Heart right ventricle (tissue), 16 donors: Measurements from ENCODE around the gene RAB33A. TPM values are rescaled to one million over a fixed set of nuclear protein-coding genes. Genes with fewer than 3 reads are reported as not detected.

ENCODE experiments used
- ATAC-seq, 8 donors: fragments of 200-7000 bp; cut with Tn5 transposase; one replicate each; pipeline ENCODE4 v1.9.1; 2020; ENCODE audit warnings: mild to moderate bottlenecking in 8 of 8, moderate library complexity in 8 of 8, moderate number of reproducible peaks in 1 of 8
- DNase-seq, 2 donors: peaks; one replicate each; pipeline ENCODE4 v3.0.0-alpha.2; 2020
- H3K27ac ChIP-seq, 10 donors: fragments of 200-600 bp; sonication (generic) in 2 of 10; one replicate each; pipeline versions ENCODE4 v1.5.0 to v1.8.0; 2020 to 2022; ENCODE audit warnings: mild to moderate bottlenecking in 3 of 10
- H3K27me3 ChIP-seq, 7 donors: fragments of 200-600 bp; one replicate each; pipeline ENCODE4 v1.8.0; 2021 to 2022; ENCODE audit warnings: mild to moderate bottlenecking in 2 of 7
- H3K36me3 ChIP-seq, 9 donors: fragments of 200-600 bp; sonication (generic) in 1 of 9; one replicate each; pipeline versions ENCODE4 v1.5.0 to v1.8.0; 2020 to 2022; ENCODE audit warnings: mild to moderate bottlenecking in 2 of 9
- H3K4me1 ChIP-seq, 9 donors: fragments of 200-600 bp; sonication (generic) in 1 of 9; one replicate each; pipeline versions ENCODE4 v1.5.0 to v1.8.0; 2020 to 2022; ENCODE audit warnings: mild to moderate bottlenecking in 4 of 9
- H3K4me3 ChIP-seq, 10 donors: fragments of 200-600 bp; sonication (generic) in 2 of 10; one replicate each; pipeline versions ENCODE4 v1.5.0 to v1.8.0; 2020 to 2022; ENCODE audit warnings: mild to moderate bottlenecking in 7 of 10, moderate library complexity in 2 of 10
- H3K9me3 ChIP-seq, 11 donors: fragments of 200-600 bp in 10 of 11; sonication (generic) in 2 of 11; one replicate each; pipeline versions ENCODE4 v1.5.0 to v1.8.0; 2013 to 2022; ENCODE audit warnings: mild to moderate bottlenecking in 2 of 11, control low read depth in 1 of 11, moderate library complexity in 1 of 11
- WGBS, 2 donors: extraction: QIAGEN DNeasy Blood & Tissue Kit; methylation state at CpG; one replicate each; pipeline ENCODE4 v1.1.7; 2013; ENCODE audit warnings: inconsistent platforms in 1 of 2; 5-methylcytosine and 5-hydroxymethylcytosine counted together
- intact Hi-C, 10 donors: fragments of 100-400 bp; cut with DNase I; formaldehyde crosslinking; loops; one replicate each; pipeline versions ENCODE4 v1.11.1 to v1.14.2; 2022
- polyA plus RNA-seq, 2 donors: library from polyadenylated mRNA; stranded (reverse); fragments of 200-250 nt; gene quantifications; one replicate each; pipeline ENCODE4 v1.2.3, GENCODE V29; 2013
- total RNA-seq, 10 donors: library from RNA; stranded (reverse); fragmentation: NEBNext Ultra II Directional in 3 of 10; extraction: Animal tissue kit (Norgen Biotek cat#: 25700) in 3 of 10; gene quantifications; one replicate each; pipeline versions ENCODE4 v1.2.1 to v1.2.4, GENCODE V29; 2021 to 2023
- TF ChIP-seq, protein P1 (sequence below), 9 donors: fragments of 200-600 bp; sonication (generic) in 2 of 9; IDR thresholded peaks; one replicate each; pipeline versions ENCODE4 v1.5.0 to v1.8.0; 2021 to 2022; ENCODE audit warnings: antibody characterized with exemption in 9 of 9, mild to moderate bottlenecking in 5 of 9, moderate library complexity in 1 of 9
- donor health status: Arrhythmogenic right ventricular cardiomyopathy.
- donor health status: ischemic (EF 13 %, LVEDD 7.1; RV severe dilation, severe dysfunction).
- donor health status: healthy with polysubstance abuse.
- donor health status: DM: no; HTN: yes; CAD: no.
- donor health status: DM: no; HTN: no; CAD: no.
- donor health status: ischemic (EF 25% LVEDD 6.9; RV normal size, moderate dysfunction).
- donor health status: ischemic (EF 25% LVEDD 5.7; RV mildly dilated, moderate dysfunction).
- donor health status: healthy.
- donor health status: DM: yes; HTN: yes; CAD: no.
- donor health status: Ischemic cardiomyopathy.
- donor health status: ischemic (EF 35%, LVEDD 5.7; RV mildly dilated, moderate dysfunction).
- donor health status: nonischemic (EF 11% LVEDD 7.7; RV severe dilation, severe dysfunction).
- donor health status: DM: yes; HTN: yes; CAD: no.
- donor health status: PGD.
- donor health status: ischemic (EF 29% LVEDD 5.4; RV normal size, mild dysfunction).
- donor health status: nonischemic (EF 23%, LVEDD 6.1; RV moderate dilation, normal function).

The RAB33A gene
- total and polyA plus RNA-seq, 12 donors: 0.22 to 4.6 (median 1.6) TPM

DNA sequence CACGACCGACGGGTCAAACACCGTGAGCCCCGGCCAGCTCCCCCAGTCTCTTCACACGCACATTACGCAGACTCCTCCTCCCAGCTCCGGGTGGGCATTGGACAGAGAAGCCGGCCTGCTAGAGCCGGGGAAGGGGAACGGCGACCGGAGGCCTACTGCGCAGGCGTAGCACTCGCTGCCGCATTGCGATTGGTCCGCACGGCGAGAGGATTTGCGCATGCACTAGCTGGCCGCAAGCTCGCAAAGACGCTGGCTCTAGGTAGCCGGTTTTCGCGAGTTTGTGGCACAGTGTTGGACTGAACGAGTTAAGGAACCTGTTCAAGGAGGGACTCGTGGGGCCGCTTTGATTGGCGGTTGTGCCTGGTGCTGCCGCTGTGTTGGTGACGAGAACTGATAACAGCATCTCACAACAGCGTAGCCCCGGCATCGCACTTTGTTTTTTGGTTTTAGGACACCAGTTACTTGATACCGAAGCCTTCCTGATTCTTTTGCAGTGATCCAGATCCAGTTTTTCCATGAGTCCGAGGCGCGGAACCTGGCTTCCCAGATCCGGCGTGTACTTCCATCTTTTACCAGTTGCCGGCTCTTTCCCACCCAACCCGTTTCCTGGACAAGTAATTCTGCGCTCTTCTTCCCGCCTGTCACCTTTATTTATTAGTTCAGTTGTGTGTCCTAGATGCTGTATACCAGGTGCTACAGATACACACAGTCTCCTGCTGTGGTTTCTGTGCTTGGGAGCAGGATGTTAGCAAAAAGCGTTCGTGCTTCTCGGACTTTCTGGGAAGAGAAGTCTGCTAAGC, 5.9 kb upstream of the RAB33A start, which contains the start of gene AIFM1:
Gene AIFM1 (minus strand): TSS at position 139 of the 800 bp plus-strand sequence. CDS start 185 bp downstream, outside the sequence.
- H3K27ac ChIP-seq: peak within 1 kb of the TSS; percentile 69 to 94 (median 90)
- intact Hi-C loops: loop anchor here in 3 of 10 donors (2.0 to 5.0 kb wide), 3 partner anchors 39 to 84 kb away; no protein-coding TSS in a partner anchor
- H3K27me3 ChIP-seq: no peaks in the 10 kb centered on the region
- H3K36me3 ChIP-seq: no peaks in the 10 kb centered on the region
- ATAC-seq (peak; percentile 97 to 99 (median 98)), DNase-seq (peak; percentile 91 to 92)
- peaks cover 0 to 38% (median 8%) of the 10 kb centered on the region in 9 donors for H3K4me1 ChIP-seq
- no peaks in the 10 kb centered on the region for H3K9me3 ChIP-seq
- TF ChIP-seq, protein P1, sequence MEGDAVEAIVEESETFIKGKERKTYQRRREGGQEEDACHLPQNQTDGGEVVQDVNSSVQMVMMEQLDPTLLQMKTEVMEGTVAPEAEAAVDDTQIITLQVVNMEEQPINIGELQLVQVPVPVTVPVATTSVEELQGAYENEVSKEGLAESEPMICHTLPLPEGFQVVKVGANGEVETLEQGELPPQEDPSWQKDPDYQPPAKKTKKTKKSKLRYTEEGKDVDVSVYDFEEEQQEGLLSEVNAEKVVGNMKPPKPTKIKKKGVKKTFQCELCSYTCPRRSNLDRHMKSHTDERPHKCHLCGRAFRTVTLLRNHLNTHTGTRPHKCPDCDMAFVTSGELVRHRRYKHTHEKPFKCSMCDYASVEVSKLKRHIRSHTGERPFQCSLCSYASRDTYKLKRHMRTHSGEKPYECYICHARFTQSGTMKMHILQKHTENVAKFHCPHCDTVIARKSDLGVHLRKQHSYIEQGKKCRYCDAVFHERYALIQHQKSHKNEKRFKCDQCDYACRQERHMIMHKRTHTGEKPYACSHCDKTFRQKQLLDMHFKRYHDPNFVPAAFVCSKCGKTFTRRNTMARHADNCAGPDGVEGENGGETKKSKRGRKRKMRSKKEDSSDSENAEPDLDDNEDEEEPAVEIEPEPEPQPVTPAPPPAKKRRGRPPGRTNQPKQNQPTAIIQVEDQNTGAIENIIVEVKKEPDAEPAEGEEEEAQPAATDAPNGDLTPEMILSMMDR (IDR thresholded peaks at IDR 0.05): no peak
- H3K4me3 ChIP-seq: peak within 1 kb of the TSS; percentile 44 to 80 (median 71)
- 0 to 5% methylated on average over 42 to 50 of the region's 50 CpGs for WGBS, 2 donors

DNA sequence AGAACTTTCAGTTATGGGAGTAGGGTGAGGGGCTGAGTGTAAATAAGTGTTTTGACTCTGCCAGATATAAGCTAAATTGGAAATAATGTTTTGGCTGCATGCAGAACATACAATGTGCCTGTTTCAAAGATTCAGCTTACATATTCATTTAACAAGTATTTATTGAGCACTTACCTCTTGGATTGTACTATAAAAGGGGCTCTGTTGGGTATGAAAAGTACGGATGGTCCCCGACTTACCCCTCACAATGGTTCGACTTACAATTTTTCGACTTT, 5.3 kb upstream of the RAB33A start:
- peak overlapping the region; percentile 44 to 80 (median 71) for H3K4me3 ChIP-seq
- H3K27ac ChIP-seq: peak overlapping the region; percentile 26 to 94 (median 90)
- no peaks in the 10 kb centered on the region for H3K9me3 ChIP-seq
- DNase-seq: no peak
- H3K4me1 ChIP-seq: peaks cover 0 to 38% (median 8%) of the 10 kb centered on the region in 9 donors
- intact Hi-C loops: loop anchor here in 2 of 10 donors (5.0 kb wide), 2 partner anchors 39 to 84 kb away; no protein-coding TSS in a partner anchor
- TF ChIP-seq, protein P1 (IDR thresholded peaks at IDR 0.05): no peak
- peak in 3 of 8 donors; percentile 1 to 6 (median 6) for ATAC-seq
- WGBS, 2 donors: 0% methylated on average over 4 of the region's 4 CpGs
- no peaks in the 10 kb centered on the region for H3K36me3 ChIP-seq
- H3K27me3 ChIP-seq: no peaks in the 10 kb centered on the region

DNA sequence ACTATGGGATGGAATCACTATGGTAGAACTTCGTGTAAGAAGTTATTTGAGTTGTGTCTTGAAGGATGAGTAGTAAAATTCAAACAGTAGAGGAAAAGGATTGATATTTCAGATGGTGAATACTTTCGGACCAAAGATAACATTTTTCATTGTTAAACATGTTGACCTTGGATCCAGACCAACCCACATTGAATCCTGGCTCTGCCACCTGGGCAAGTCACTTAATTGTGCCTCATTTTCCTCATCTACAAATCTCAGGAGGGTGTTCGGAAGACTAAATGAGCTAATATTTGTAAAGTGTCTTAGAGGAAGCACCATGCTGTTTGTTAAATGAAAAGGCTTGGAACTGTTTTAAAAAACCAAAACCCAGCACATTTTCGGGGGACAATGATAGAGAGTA, 4.7 kb upstream of the RAB33A start:
- Histone ChIP-seq H3K36me3 (no peaks in the 10 kb centered on the region), H3K4me1 (peaks cover 0 to 38% (median 8%) of the 10 kb centered on the region in 9 donors), H3K9me3 (no peaks in the 10 kb centered on the region), H3K27ac (peak overlapping the region in 2 of 10 donors; percentile 94), H3K4me3 (peak overlapping the region in 4 of 10 donors; percentile 71 to 80 (median 74)), H3K27me3 (no peaks in the 10 kb centered on the region)
- TF ChIP-seq, protein P1 (IDR thresholded peaks at IDR 0.05): no peak
- DNase-seq (no peak), ATAC-seq (no peak)
- intact Hi-C loops: loop anchor here in 2 of 10 donors (5.0 kb wide), 2 partner anchors 40 to 85 kb away; no protein-coding TSS in a partner anchor
- 52 to 60% methylated on average over 4 of the region's 4 CpGs for WGBS, 2 donors

DNA sequence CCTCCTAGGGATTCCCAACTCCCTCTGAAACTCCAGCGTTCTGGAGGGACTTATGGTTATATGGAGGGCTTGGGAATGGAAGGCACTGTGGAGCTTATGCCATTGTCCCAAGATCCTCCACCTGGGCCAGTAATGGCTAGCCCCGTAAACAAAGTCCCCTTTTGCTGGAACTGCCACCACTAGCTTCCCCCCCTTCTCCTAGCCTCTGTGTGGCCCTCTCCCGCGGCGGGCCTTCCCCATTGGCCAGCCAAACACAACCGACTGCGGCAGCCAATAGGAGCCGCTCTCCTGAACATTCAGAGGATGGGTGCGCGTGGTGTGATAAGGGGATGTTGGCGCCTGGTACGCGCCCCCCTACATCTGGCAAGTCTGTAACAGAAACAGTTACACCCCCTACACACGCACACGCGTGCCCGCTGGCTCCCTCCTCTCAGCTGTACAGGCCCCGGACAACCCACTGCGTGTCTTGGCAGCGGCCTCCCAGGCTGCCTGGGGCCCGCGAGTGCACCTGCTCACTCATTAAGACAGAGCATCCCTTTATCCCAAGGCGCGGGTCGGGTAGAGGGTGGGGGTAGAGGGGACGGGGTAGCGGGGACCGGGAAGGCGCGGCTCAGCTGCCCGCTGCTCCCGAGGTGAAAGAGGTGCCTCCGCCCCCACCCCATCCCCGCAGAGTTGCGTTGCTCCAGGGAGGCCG, 863 bp upstream of the RAB33A start:
- ATAC-seq: peak; percentile 39 to 74 (median 59)

More for the DNA sequence above, 863 bp upstream of the RAB33A start:
- Histone ChIP-seq H3K36me3 (no peaks in the 10 kb centered on the region), H3K27me3 (no peaks in the 10 kb centered on the region), H3K4me3 (peak overlapping the region; percentile 14 to 62 (median 54)), H3K27ac (peak overlapping the region in 2 of 10 donors; percentile 34 to 74), H3K9me3 (no peaks in the 10 kb centered on the region), H3K4me1 (peaks cover 0 to 45% (median 13%) of the 10 kb centered on the region in 9 donors)
- peak; percentile 24 to 36 for DNase-seq
- TF ChIP-seq, protein P1 (IDR thresholded peaks at IDR 0.05): no peak
- intact Hi-C loops: loop anchor here in 3 of 10 donors (5.0 to 10.0 kb wide), 2 partner anchors 46 to 49 kb away; no protein-coding TSS in a partner anchor
- WGBS, 2 donors: 2 to 4% methylated on average over 20 to 36 of the region's 36 CpGs
